Measurements from ENCODE around the gene ZNF524.
A peak's percentile ranks its signal among the peaks of the same experiment; 100 is the strongest.

Gene ZNF524

DNA sequence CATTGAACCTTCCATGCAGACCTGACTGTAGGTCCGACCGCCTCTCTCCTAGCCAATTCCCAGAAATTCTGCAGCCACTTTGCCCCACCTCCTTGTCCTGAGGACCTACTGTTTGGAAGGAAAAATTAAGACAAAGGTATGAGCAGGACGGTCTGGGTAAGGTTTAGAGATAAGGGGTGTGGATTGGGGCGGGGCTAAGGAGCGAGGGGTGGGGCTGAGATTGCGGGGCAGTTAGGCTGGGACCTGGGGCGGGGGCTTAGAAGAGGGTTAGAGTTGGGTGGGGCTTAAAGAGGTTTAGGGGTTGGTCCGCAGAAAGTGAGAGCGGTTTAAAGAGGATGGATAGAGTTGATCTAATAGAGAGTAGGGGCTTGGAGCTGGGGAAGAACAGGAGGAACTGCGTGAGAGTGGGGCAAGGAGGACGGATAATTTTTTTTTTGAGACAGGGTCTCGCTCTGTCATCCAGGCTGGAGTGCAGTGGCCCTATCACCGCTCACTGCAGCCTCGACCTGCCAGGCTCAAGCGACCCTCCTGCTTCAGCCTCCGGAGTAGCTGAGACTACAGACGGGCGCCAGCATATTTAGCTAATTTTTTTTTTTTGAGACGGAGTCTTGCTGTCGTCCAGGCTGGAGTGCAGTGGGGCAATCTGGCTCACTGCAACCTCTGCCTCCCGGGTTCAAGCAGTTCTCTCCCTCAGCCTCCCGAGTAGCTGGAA lies 3.6 kb downstream of the ZNF524 start:
- peak overlapping the region; percentile 87 for H3K27ac ChIP-seq (replicated peaks)
- DNase-seq (ENCODE audit: low read depth in 1 of 2, low spot score in 1 of 2): no peak
- no peaks in the 10 kb centered on the region for H3K27me3 ChIP-seq (ENCODE audit: insufficient read depth, poor library complexity, severe bottlenecking)
- no peak overlapping the region for H3K4me3 ChIP-seq (replicated peaks; ENCODE audit: insufficient read depth, low read length)
- TF ChIP-seq, protein P1, sequence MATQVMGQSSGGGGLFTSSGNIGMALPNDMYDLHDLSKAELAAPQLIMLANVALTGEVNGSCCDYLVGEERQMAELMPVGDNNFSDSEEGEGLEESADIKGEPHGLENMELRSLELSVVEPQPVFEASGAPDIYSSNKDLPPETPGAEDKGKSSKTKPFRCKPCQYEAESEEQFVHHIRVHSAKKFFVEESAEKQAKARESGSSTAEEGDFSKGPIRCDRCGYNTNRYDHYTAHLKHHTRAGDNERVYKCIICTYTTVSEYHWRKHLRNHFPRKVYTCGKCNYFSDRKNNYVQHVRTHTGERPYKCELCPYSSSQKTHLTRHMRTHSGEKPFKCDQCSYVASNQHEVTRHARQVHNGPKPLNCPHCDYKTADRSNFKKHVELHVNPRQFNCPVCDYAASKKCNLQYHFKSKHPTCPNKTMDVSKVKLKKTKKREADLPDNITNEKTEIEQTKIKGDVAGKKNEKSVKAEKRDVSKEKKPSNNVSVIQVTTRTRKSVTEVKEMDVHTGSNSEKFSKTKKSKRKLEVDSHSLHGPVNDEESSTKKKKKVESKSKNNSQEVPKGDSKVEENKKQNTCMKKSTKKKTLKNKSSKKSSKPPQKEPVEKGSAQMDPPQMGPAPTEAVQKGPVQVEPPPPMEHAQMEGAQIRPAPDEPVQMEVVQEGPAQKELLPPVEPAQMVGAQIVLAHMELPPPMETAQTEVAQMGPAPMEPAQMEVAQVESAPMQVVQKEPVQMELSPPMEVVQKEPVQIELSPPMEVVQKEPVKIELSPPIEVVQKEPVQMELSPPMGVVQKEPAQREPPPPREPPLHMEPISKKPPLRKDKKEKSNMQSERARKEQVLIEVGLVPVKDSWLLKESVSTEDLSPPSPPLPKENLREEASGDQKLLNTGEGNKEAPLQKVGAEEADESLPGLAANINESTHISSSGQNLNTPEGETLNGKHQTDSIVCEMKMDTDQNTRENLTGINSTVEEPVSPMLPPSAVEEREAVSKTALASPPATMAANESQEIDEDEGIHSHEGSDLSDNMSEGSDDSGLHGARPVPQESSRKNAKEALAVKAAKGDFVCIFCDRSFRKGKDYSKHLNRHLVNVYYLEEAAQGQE (IDR thresholded peaks at IDR 0.05; ENCODE audit: insufficient replicate concordance, low read depth): no peak
- TF ChIP-seq POLR2AphosphoS5 (IDR thresholded peaks at IDR 0.05; ENCODE audit: low read depth) (no peak), SPI1 (IDR thresholded peaks at IDR 0.05; ENCODE audit: borderline replicate concordance, low read depth) (no peak), CTCF (IDR thresholded peaks at IDR 0.05; ENCODE audit: insufficient read depth, low read length) (no peak), GABPA (IDR thresholded peaks at IDR 0.05; ENCODE audit: low read depth) (no peak)

DNA sequence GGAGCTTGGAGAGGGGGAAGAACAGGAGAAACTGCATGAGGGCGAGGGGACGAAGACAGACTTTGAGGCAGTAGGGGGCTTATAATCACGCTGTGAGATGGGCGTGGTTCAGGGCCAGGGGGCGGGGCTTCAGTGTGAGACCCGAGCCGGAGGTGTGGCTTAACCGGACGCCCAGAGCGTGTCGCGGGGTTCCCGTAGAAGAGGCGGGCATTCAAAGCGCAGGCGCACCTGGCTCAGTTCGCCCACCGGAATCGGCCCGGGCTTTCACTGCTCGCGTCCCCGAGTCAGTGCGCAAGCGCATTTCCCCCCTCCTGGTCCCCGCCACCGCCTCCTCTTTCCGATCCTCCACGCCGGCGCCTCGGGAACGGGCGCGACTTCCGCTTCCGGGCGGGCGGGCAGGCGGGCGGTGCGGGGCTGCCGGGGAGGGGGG lies 5.1 kb downstream of the ZNF524 start:
- H3K27me3 ChIP-seq (ENCODE audit: insufficient read depth, poor library complexity, severe bottlenecking): no peaks in the 10 kb centered on the region
- DNase-seq (ENCODE audit: low read depth in 1 of 2, low spot score in 1 of 2): peak; percentile 90 to 97
- H3K4me3 ChIP-seq (replicated peaks; ENCODE audit: insufficient read depth, low read length): peak overlapping the region; percentile 88
- H3K27ac ChIP-seq (replicated peaks): peak overlapping the region; percentile 87
- no peak for TF ChIP-seq CTCF (IDR thresholded peaks at IDR 0.05; ENCODE audit: insufficient read depth, low read length)
- peak; percentile 83 for TF ChIP-seq GABPA (IDR thresholded peaks at IDR 0.05; ENCODE audit: low read depth)
- TF ChIP-seq POLR2AphosphoS5 (IDR thresholded peaks at IDR 0.05; ENCODE audit: low read depth): 0 out of 2 replicates have a peak, but pooled peaks have one; percentile 48
- peak; percentile 57; the same call in 1 of the 2 replicates for TF ChIP-seq SPI1 (IDR thresholded peaks at IDR 0.05; ENCODE audit: borderline replicate concordance, low read depth)
- TF ChIP-seq, protein P1 (IDR thresholded peaks at IDR 0.05; ENCODE audit: insufficient replicate concordance, low read depth): no peak

- Histone ChIP-seq H3K4me3 (replicated peaks; ENCODE audit: insufficient read depth, low read length) (peak within 1 kb of the TSS; percentile 88), H3K27me3 (ENCODE audit: insufficient read depth, poor library complexity, severe bottlenecking) (no peaks in the 10 kb centered on the region), H3K27ac (replicated peaks) (peak within 1 kb of the TSS; percentile 87)
- DNase-seq (ENCODE audit: low read depth in 1 of 2, low spot score in 1 of 2): peak; percentile 65 to 85
- TF ChIP-seq GABPA (IDR thresholded peaks at IDR 0.05; ENCODE audit: low read depth): 0 out of 2 replicates have a peak, but pooled peaks have one; percentile 17
- peak; percentile 58 for TF ChIP-seq CTCF (IDR thresholded peaks at IDR 0.05; ENCODE audit: insufficient read depth, low read length)
- TF ChIP-seq, protein P1 (IDR thresholded peaks at IDR 0.05; ENCODE audit: insufficient replicate concordance, low read depth): no peak
These were observed 5.8 kb downstream of the ZNF524 start, which contains the start of gene ZNF865 for GRCh38 chr19:55605637-55606470. Gene ZNF865, plus strand, starts transcription at chr19:55605647. Its CDS starts 7,972 bp downstream, at chr19:55613619.
